ENCODE measurements around the gene SPATA13.

The SPATA13 gene

GRCh38 chr13:24301911-24302310 is 141.4 kb downstream of the SPATA13 start:
- TF ChIP-seq POLR2AphosphoS5 (IDR thresholded peaks at IDR 0.05; ENCODE audit: low read depth, low read length) (no peak), FOXP2 (optimal IDR thresholded peaks at IDR 0.05; ENCODE audit: borderline replicate concordance, extremely low read depth, extremely low read length, insufficient read depth) (no peak), SIN3A (IDR thresholded peaks at IDR 0.05; ENCODE audit: borderline replicate concordance, insufficient read depth, low read length) (no peak), TAF1 (IDR thresholded peaks at IDR 0.05; ENCODE audit: borderline replicate concordance, insufficient read depth, low read length) (no peak), REST (IDR thresholded peaks at IDR 0.05; ENCODE audit: insufficient read depth in 1 of 2, low read depth in 2 of 2, low read length in 2 of 2) (no peak)

- TF ChIP-seq REST (IDR thresholded peaks at IDR 0.05; ENCODE audit: insufficient read depth in 1 of 2, low read depth in 2 of 2, low read length in 2 of 2) (no peak), TAF1 (IDR thresholded peaks at IDR 0.05; ENCODE audit: borderline replicate concordance, insufficient read depth, low read length) (no peak), POLR2AphosphoS5 (IDR thresholded peaks at IDR 0.05; ENCODE audit: low read depth, low read length) (no peak), FOXP2 (optimal IDR thresholded peaks at IDR 0.05; ENCODE audit: borderline replicate concordance, extremely low read depth, extremely low read length, insufficient read depth) (no peak), SIN3A (IDR thresholded peaks at IDR 0.05; ENCODE audit: borderline replicate concordance, insufficient read depth, low read length) (no peak)
Observed at GRCh38 chr13:24304620-24305019, 144.1 kb downstream of the SPATA13 start.

GRCh38 chr13:24306632-24307031 is 146.1 kb downstream of the SPATA13 start:
- no peak for TF ChIP-seq TAF1 (IDR thresholded peaks at IDR 0.05; ENCODE audit: borderline replicate concordance, insufficient read depth, low read length)
- TF ChIP-seq REST (IDR thresholded peaks at IDR 0.05; ENCODE audit: insufficient read depth in 1 of 2, low read depth in 2 of 2, low read length in 2 of 2): no peak
- no peak for TF ChIP-seq SIN3A (IDR thresholded peaks at IDR 0.05; ENCODE audit: borderline replicate concordance, insufficient read depth, low read length)
- no peak for TF ChIP-seq POLR2AphosphoS5 (IDR thresholded peaks at IDR 0.05; ENCODE audit: low read depth, low read length)
- no peak for TF ChIP-seq FOXP2 (optimal IDR thresholded peaks at IDR 0.05; ENCODE audit: borderline replicate concordance, extremely low read depth, extremely low read length, insufficient read depth)

GRCh38 chr13:24307211-24308067 is 146.9 kb downstream of the SPATA13 start:
- TF ChIP-seq TAF1 (IDR thresholded peaks at IDR 0.05; ENCODE audit: borderline replicate concordance, insufficient read depth, low read length) (no peak), REST (IDR thresholded peaks at IDR 0.05; ENCODE audit: insufficient read depth in 1 of 2, low read depth in 2 of 2, low read length in 2 of 2) (no peak), POLR2AphosphoS5 (IDR thresholded peaks at IDR 0.05; ENCODE audit: low read depth, low read length) (no peak), SIN3A (IDR thresholded peaks at IDR 0.05; ENCODE audit: borderline replicate concordance, insufficient read depth, low read length) (no peak), FOXP2 (optimal IDR thresholded peaks at IDR 0.05; ENCODE audit: borderline replicate concordance, extremely low read depth, extremely low read length, insufficient read depth) (no peak)

Data from PFSK-1 (cell line).